ENCODE data around the gene CGNL1.
A peak's percentile ranks its signal among the peaks of the same experiment; 100 is the strongest.

CGNL1 gene

DNA sequence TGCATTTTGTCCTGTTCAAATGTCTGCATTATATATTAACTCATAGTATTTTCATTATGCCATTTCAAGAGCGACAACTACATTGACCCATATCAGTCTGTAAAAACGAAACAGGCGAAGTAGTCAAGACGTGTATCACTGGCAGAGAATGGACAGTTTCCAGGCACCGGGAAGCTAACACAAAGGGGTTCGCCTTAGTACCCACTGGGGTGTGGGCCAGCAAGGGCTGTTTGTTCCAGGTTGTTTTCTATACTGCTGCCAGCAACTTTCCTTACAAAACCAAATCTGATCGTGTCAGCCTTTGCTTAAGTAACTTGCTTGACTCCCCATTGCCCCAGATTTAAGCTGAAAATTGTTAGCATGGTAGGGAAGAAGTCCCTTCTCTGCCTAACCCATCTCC lies 87.1 kb downstream of the CGNL1 start:
- no peak for DNase-seq

DNA sequence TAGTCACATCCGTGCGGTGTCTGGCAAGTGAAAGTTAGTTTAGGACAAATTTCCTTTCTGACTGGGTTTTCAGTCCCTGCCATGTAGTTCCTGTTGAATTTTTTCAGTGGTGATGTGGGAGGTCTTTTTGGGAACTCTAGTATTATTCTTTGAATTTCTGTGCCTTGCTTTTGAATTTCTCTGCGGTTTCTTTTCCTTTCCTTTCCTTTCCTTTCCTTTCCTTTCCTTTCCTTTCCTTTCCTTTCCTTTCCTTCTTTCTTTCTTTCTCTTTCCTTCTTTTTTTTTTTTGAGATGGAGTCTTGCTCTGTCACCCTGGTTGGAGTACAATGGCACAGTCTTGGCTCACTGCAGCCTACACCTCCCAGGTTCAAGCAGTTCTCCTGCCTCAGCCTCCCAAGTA lies 88.2 kb downstream of the CGNL1 start:
- no peak for DNase-seq

DNA sequence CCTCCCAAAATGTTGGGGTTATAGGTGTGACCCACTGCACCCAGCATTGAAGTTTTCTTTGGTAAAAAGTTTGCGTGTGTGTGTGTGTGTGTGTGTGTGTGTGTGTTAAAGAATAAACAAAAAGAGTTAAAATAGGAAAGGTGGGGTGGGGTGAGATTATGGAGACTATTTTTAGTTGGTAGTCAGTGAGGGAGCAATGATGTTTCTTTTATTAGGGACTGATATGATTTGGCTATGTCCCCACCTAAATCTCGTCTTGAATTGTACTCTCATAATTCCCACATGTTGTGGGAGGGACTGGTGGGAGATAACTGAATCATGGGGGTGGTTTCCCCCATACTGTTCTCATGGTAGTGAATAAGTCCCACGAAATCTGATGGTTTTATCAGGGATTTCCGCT lies 92.2 kb downstream of the CGNL1 start:
- DNase-seq: peak; percentile 7

DNA sequence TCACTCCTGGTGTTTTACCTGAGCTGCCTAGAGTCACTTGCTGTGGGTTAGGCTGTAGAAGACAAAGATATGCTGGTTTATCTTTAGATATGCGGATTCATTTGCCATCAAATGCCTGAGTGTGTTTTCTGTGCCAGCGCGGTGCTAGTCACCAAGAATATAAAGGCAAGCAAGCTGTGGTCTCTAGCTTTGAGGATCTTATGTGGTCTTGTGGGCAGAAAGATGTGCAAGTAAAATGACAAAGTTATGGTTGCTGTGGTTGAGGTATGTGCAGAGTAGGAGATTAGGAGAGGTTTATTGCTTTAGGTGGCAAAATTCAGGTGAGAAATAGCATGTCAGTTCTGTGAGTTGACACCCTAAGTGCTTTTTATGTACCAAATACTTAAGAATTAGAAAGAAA lies 94.2 kb downstream of the CGNL1 start:
- DNase-seq: no peak

DNA sequence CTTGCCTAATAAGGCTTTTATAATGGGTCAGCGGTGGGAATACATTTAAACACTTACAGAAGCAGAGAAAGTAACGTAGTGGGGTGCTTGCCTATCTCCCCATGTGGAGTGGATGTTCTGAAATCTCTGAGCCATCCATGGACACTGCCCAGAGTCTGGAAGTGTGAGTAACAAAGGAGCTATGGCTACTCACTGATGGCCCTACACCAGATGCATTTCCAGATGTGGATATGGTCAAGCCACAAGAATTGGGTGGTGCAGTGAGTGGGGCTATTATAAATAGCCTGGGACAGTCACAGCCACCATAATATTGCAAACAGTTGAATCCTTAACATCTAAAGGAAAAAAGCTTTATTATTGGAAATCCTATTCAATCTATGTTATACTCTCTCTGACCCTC lies 96.6 kb downstream of the CGNL1 start:
- no peak for DNase-seq

DNA sequence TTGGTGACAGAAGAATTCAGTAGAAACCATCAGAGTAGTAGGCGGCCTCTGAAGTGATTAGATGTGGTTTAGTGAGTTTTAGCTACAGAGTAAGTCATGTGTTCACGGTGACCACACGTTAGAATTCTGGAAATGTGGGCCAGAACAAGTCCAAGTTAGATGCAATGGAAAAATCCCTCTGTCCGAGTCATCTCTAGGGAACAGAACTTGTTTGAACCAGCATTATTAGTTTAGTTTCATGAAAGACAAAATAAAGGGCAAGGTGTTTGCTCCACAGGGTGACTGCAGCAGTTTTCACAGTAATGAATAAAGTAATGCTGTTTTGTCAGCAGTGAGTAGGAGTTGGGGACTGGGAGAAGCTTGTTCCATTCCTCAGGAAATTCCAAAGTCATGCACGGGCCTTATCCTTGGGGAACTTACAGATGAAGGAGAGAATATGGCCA lies 100.2 kb downstream of the CGNL1 start:
- no peak for DNase-seq

DNA sequence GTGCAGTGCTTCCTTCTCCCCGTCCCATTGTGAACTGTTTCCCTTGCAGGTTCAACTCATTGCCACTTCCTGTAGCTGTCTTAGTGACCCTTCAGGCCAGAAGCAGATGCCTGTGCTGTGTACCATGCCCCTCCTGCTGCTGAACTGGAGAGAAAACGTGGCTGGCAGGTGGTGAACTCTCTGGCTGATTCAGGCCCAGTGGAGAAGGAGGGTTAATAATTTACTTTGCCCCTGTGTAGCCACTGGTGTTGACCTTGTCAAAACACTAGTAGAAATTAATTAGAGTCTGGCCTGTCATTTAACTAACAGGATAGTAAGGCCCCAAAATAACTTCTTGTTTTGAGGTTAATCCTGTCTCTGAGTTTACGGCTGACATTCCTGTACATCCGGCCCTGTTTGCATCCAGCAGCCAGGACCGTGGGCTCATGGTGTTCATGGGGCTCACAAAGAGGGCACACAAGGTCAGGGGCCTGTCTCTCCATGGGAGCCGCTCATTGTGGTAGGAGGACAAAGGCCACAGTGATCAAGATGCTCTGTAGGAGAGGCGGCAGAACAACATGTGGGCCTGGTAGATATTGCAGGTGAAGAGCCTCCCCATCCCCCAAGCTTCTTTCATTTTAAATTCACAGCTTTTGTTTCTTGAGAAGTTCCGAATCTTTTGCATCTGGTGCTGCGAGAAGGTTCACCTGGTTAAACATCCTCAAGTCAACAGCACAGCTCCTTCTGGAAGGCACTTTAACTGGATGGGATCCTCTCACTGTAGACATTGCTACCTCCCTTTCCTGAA lies 101.6 kb downstream of the CGNL1 start:
- DNase-seq: no peak

DNA sequence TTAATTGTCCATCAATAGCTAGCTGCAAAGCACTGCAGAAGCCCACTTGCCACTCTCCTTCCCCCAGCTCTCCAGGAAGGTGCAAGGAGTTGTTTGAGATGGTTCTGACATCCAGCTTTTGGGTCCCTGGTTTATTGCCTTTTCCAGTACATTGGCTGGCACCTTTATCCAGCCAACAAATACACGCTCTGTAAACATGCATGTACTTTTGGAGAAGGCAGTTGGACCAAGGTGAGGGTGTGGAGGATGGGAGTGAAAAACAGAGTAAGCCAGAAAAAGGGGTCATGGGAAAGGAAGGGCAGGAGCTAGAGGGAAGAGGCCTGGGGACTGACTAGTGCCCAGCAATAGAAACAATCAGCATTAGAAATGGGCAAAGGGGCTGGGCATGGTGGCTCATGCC lies 102.7 kb downstream of the CGNL1 start:
- no peak for DNase-seq

DNA sequence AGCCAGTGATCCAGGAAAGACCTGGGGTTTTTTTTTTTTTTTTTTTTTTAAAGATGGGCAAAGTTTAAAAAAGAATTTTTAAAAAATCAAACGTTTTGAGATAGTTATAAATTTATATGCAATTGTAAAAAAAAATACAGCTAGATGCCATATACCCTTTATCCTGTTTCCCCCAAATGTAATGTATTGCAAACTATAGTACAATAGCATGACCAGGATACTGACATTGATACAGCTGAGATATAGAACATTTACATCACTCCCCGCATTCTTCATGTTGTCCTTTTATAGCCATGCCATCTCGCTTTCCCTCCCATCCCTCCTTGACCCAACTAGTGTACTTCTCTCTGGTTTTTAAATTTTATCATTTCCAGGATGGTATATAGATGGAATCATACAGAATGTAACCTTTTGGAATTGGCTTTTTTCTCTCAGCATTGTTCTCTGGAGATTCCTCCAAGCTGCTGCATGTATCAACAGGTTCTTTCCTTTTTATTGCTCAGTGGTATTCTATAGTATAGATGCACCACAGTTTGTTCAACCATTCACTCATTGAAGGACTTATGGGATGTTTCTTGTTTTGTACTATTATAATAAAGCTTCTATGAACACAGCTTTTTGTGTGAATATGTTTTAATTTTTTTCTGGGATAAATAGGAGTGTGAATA lies 104.9 kb downstream of the CGNL1 start:
- no peak for DNase-seq

DNA sequence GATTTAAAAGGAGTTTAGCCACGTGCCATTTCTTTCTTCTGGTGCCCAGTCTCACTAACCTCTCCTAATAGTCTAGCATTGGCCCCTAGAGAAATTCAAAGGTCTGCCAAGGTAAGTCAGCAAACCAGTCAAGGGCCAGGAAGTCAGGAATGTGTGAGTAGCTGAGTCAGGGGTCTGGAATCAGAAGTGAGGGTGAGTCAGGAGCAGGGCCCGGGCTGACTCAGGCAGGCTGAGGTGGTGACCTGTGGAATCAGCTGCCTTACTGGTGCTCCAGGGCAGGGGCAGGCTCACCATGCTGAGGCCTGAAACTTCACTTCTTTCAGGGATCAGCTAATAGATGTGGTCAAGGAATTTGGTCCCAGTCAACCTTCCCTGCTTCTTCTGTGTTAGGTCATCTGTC lies 109.6 kb downstream of the CGNL1 start:
- no peak for DNase-seq

DNA sequence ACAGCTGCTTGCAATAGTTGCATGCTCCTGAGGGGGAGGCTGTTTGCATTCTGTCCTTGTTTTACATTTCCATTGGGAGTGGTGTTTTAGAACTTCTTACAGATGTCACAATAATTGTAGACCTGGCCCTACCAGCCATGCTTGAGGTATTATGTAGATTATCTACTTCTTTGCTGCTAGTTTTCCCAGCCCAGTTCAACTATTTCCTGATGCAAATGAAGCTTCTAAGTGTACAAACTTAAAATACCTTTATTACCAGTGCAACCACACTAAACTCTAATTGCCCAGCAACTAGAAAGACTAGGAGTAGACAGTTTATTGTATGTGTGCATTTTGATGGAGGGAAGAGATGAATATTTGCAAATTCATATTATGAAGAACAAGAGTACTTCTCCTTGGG lies 110.5 kb downstream of the CGNL1 start:
- DNase-seq: no peak

DNA sequence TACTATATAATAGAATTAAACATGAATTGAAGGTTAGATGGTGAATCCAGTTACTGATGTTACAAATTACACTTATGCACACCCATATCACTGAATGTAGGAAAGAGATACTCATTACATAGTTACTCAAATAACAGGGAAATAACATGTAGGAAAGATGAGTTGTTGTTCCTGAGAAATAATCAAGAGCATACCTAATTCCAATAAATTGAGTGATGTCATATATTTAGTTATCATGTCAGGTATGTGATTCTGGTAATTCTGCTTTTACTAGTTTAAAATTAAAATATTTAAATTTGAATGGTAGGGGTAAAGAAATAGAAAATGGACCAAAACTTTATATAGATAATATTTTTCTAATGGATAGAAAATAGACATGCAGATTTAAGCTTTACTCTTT lies 112.8 kb downstream of the CGNL1 start:
- no peak for DNase-seq

DNA sequence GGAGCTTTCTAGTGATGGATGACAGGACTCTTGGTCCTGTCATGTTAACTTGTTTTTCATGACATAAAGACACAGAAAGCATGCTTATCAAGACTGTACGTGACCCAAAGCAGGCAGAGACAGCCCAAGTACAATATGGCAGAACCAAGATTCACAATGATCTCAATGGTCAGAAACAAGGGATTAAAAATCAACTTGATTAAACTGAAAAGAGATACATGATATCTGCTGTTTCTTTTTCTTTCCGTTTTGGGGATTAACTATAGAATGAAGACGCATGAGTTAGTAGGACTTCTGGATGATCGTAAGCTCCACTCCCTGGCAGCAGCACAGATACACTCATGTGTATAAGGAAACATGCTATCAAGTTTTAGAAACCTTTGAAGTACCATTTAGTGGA lies 117.0 kb downstream of the CGNL1 start:
- DNase-seq: no peak

DNA sequence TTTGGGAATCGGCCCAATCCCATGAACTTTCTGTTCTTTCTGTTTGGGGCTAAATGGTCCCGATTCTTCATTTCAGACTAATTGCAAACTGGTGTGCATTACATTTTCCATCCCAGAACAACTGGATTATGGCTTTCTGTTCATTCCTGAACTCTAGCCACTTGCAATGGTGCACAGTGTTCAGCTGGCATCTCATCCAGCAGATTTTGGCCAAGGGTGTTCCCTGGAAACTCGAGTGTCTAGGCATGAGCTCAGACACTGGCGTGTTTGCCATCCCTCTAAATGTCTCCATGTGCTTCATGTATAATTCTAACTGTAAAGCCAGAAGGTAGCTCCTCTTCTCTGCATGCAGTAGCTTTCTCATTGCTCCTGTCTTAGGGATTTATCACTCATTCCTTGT lies 118.3 kb downstream of the CGNL1 start:
- DNase-seq: no peak

DNA sequence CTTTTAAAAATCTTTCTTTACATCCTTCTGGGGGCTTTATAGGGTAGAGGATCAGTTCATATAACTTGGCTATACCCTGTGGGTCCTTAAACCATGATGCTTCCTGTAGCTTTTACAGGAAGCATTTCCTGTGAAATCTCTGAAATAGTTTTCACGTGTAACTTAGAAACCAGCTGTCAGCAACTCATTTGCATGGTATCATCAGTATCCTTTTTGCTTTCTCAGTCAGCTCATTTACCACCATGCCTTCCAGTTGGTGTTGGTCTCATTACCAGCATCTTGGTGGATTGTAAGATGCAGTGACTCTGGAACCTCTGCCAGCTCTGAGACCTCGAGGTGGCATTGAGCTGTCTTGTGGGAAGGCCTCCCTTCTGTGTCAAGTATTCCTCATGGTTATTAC lies 118.7 kb downstream of the CGNL1 start:
- no peak for DNase-seq

DNA sequence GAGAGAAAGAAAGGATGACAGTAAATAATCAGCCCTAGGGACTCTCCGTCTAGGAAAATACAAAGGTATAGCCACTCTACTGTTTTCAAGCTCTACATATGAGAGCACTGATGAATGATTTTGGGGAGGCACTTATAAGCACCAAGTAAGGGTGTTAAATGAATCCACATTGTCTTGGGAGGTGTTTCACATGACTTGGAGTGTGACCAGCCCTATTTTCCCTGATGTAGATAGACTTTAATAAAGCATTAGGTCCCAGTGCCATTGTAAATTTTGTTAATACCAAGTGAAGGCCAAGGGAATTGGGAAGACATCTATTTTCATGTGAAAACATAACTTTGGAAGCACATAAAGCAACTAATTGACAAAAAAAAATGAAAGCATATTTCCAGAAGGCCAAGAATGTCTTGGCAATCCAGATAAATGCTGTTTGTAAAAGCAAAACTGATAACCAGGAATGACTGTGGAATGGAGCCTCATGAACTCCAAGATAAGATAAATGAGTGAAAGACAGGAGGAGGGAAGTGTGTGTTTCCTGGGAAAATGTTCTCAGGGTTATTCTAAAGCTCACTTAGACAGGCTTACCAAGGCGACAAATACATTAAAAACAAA lies 119.4 kb downstream of the CGNL1 start:
- no peak for DNase-seq

DNA sequence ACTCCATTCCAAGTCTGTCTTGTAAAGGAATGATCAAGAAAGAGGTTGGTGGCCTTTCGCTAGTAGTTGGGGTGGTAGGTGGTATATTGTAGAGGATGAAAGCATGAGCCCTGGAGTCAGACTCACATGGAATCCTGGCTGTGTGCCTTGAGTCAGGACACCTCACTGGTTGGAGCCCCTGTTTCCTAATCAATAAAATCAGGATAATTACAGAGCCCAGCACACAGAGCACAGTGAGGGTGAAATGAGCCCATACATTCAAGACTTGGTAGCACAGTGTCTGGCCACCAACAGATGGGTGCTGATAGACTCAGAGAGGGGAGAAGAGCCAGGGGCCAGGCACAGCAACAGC lies 120.3 kb downstream of the CGNL1 start:
- no peak for DNase-seq

DNA sequence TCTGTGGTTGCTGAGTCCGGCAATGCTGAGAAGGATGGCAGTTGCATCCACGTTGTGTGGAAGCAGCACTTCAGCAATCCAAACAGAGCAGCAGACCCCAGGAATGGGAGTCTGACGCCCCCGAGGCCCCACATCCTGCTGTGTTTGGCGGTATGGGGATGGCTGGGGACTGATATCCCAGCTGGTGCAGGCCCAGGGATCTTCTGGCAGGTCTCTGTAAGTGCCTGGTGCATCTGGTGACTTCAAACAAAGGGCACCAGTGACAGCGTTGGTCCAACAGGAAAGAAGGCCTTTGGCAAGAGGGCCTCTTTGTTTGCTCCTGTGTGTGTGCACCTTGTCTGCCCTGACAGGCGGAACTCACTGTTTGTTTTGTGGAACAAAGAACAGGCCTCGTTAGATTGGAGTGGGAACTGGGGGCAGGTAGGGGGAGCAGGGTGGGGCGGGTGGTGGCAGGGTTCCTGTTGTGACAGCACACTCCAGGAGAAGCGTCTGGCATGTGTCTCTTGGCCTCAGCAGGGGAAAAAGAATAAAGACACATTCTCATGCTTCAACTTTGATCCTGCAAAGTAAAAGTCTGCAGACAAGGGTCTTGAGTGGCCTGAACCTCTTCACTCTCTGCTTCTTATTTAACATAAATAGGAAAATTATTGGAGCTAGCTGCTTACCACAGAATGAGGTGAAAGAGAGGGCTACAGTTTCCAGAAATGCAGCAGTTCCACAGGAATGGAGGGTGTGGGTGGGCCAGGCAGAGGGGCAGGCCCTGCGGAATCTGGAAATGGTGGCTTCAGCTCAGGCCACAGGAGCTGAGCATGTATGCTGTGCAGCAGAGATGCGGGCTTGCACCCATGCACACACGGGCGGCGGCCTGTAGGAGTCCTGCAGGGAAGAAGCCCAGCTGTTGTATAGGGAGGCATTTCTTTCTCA lies 120.9 kb downstream of the CGNL1 start:
- DNase-seq: no peak

DNA sequence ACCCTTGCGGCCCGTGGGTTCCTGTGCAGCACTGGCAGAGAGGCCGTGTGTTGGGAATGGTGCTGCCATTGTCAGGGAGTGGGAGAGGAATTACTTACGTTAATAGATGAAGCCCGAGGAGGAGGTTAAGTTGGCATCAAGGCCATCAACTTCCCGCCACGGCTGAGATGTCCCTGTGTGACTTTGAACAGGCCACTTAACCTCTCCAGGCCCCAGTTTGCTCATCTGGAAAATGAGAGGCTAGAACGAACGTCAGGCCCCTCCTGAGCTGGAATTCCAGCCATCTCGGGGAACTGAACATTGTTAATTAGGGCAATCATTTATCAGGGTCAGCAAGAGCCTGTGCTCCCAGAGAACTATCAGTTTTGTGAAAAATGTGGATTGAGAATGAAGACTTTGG lies 124.0 kb downstream of the CGNL1 start:
- no peak for DNase-seq

DNA sequence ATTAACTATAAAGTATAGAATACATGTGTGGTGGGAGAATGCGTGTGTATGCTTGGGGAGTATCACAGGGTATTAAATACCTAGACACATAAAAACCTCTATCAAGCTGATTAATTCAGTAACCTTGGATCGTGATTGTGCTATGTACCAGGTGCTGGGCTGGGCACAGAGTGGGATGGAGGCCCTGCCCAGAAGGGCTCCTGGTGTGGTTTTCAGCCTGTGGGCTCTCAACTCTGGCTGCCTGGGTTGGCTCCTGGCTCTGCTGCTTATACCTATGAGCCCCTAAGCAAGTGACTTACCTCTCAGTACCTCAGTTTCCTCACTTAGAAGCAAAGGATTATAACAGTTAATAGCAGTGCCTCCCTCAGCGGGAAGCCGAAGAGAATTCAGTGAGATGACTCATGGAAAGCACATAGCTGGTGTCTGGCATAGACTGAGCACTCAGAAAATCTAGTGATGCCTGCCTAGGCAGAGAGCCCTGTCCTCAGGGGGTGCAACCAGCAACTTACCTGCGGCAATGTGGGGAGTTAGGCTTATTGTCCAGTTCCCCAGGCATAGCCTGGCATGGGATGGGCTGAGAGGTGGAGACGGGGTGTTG lies 124.8 kb downstream of the CGNL1 start:
- DNase-seq: no peak

DNA sequence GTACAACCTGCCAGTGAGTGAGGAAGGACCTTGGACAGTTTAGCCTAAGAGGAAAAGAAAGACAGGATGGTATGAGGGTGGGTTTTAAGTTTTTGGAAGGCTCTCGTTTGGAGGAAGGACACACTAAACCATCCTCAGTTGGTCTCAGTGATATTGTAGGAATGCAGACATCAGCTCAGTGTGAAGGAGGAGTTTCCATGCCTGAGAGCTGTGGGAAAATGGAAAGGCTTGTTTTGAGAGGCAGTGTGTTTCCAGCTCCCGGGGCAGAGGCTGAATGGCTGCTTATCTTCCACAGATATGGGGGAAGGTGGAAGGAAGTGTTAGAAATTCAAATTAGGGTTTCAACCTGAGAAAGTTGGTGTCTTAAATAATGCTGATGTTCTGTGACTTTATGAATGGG lies 125.8 kb downstream of the CGNL1 start:
- no peak for DNase-seq

DNA sequence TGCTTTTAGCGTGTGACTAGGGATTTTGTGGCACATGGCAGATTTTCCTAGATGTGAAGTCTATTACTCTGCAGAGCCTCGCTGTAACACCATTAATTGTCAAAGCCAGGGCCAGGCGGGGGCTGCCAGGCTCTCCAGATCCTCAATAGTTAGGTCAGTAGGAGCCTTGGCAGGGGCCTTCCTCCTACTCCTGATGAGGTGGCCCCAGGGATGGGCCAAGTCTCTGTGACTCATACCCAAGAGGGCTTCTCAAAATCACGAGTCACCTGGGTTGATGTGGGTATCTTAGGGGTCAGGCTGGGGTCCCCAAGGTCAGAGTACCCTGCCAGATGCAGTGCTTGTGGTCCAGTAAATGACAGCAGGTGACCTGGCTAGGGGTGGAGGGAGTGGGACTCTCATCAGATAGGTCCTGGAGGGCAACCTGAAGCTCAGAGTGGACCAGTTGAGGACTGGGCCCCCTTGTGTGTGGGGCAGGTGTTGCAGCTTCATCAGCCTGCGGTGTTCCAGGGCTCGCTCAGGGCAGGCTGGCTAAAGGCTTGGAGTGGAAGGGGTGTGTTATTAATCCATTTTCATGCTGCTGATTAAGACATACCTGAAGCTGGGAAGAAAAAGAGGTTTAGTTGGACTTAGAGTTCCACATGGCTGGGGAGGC lies 126.9 kb downstream of the CGNL1 start:
- DNase-seq: no peak
